OCI-LY1 (cell line): ENCODE results near the gene RAB4B.

Experiments
- H2AFZ ChIP-seq: fragments of 200-600 bp; sonication (generic), shearing (Covaris generic); 2 replicates; pipeline ENCODE4 v1.6.0; 2014; ENCODE audit warnings: antibody characterized with exemption, mild to moderate bottlenecking, low read length
- H3F3A ChIP-seq: fragments of 200-600 bp; sonication (generic), shearing (Covaris generic); 2 replicates; pipeline ENCODE4 v1.6.0; 2014; ENCODE audit warnings: mild to moderate bottlenecking, antibody characterized with exemption, low read length, moderate library complexity; ENCODE audit not compliant: insufficient read depth
- H3K27ac ChIP-seq: fragments of 200-600 bp; sonication (generic); 2 replicates; pipeline ENCODE4 v1.5.1; 2014; ENCODE audit warnings: low read length, mixed run types, mild to moderate bottlenecking, low read depth; ENCODE audit not compliant: poor library complexity, severe bottlenecking
- H3K27me3 ChIP-seq: fragments of 200-600 bp; sonication (generic); 2 replicates; pipeline ENCODE4 v1.6.0; 2014; ENCODE audit warnings: antibody characterized with exemption, mild to moderate bottlenecking, low read length, moderate library complexity; ENCODE audit not compliant: insufficient read depth
- H3K36me3 ChIP-seq: fragments of 200-600 bp; sonication (generic); 2 replicates; pipeline ENCODE4 v1.6.1; 2014; ENCODE audit warnings: mild to moderate bottlenecking, antibody characterized with exemption, low read length, moderate library complexity, mixed read lengths; ENCODE audit not compliant: insufficient read depth
- H3K4me1 ChIP-seq: fragments of 200-600 bp; sonication (generic); 2 replicates; pipeline ENCODE4 v1.5.1; 2014; ENCODE audit warnings: mild to moderate bottlenecking, low read length, moderate library complexity; ENCODE audit not compliant: insufficient read depth, severe bottlenecking
- H3K4me2 ChIP-seq: fragments of 200-600 bp; sonication (generic), shearing (Covaris generic); 2 replicates; pipeline ENCODE4 v1.6.1; 2014; ENCODE audit warnings: low read length
- H3K4me3 ChIP-seq: fragments of 200-600 bp; sonication (generic); 2 replicates; pipeline ENCODE4 v1.5.1; 2014; ENCODE audit warnings: low read length, low read depth, mild to moderate bottlenecking, mixed read lengths; ENCODE audit not compliant: poor library complexity, severe bottlenecking
- H3K79me2 ChIP-seq: fragments of 200-600 bp; shearing (Covaris generic); 2 replicates; pipeline ENCODE4 v1.6.1; 2016; ENCODE audit warnings: mixed run types, low read length, mixed read lengths; ENCODE audit not compliant: insufficient read depth
- H3K9ac ChIP-seq: fragments of 200-600 bp; sonication (generic), shearing (Covaris generic); 2 replicates; pipeline ENCODE4 v1.6.1; 2014; ENCODE audit warnings: mild to moderate bottlenecking, low read length, mixed read lengths
- H3K9me2 ChIP-seq: fragments of 200-600 bp; sonication (generic), shearing (Covaris generic); 2 replicates; pipeline ENCODE4 v1.6.1; 2014; ENCODE audit warnings: low read depth, mild to moderate bottlenecking, low read length, mixed read lengths
- H3K9me3 ChIP-seq: fragments of 200-600 bp; shearing (Covaris generic); 2 replicates; pipeline ENCODE4 v1.6.1; 2014; ENCODE audit warnings: low read length, mixed read lengths
- H4K20me1 ChIP-seq: fragments of 200-600 bp; sonication (generic), shearing (Covaris generic); 2 replicates; pipeline ENCODE4 v1.6.0; 2016; ENCODE audit warnings: mild to moderate bottlenecking, low read length; ENCODE audit not compliant: insufficient read depth
- CTCF ChIP-seq: fragments of 200-600 bp; sonication (generic), shearing (Covaris generic); IDR thresholded peaks from 2 replicates; pipeline ENCODE4 v1.5.1; 2017; ENCODE audit warnings: mild to moderate bottlenecking, antibody characterized with exemption, low read length, moderate library complexity, mixed read lengths
- EZH2 ChIP-seq: fragments of 200-600 bp; sonication (generic), shearing (Covaris generic); IDR thresholded peaks from 2 replicates; pipeline ENCODE4 v1.8.0; 2017; ENCODE audit warnings: borderline replicate concordance, mixed run types, mild to moderate bottlenecking, antibody characterized with exemption, low read length, moderate library complexity, mixed read lengths

Gene RAB4B

GRCh38 chr19:40743926-40744325 lies 34.1 kb upstream of the RAB4B start:
- Histone ChIP-seq H2AFZ (no peak overlapping the region), H3K4me1 (peaks cover 14% of the 10 kb centered on the region), H3K79me2 (no peaks in the 10 kb centered on the region), H4K20me1 (no peaks in the 10 kb centered on the region), H3K27me3 (no peaks in the 10 kb centered on the region), H3K9me2 (no peaks in the 10 kb centered on the region), H3K36me3 (no peaks in the 10 kb centered on the region), H3K27ac (no peak overlapping the region), H3K4me2 (no peak overlapping the region), H3K4me3 (no peak overlapping the region), H3F3A (no peaks in the 10 kb centered on the region), H3K9ac (no peak overlapping the region), H3K9me3 (no peaks in the 10 kb centered on the region)
- no peak for TF ChIP-seq CTCF
- no peak for TF ChIP-seq EZH2

DNA sequence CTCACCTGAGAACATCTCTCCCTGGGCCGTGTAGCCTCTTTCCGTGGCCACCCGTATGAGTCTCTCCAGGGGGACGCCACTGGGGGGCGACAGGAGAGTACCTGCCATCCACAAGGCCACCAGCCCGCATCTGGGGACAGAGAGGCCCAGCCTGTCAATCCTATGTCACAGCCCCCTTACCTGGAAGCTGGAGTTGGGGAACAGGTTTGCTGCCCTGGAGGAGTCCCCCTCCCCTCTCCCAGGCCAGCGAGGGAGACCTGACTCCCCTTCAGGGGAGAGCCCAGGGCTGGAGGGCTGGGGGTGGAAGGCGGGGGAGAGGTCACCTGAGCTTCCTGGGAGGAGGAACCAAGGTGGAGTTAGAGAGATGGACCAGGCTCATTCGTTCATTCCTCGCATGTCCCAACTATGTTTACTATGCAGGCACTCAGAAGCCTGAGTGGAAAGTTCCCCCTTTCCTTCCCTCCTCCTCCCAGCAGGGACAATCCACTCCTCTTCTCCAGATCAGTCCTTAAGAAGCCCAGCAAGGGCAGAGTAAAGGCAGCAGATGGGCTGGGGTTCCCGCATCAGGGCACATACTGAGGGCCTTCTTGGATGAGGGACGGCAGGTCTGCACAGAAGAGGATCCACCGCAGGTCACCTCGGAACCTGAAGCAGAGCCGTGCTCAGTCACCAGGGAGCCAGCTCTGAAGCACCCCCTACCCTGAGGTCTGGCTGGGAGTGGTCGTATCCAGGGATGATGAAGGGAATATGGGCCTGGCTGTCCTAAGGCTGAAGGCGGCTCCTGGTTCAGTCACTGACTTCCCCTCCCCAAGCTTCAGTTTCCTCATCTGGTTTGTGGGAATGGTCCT lies 33.3 kb upstream of the RAB4B start:
- Histone ChIP-seq H3K27me3 (no peaks in the 10 kb centered on the region), H3F3A (no peaks in the 10 kb centered on the region), H3K4me2 (no peak overlapping the region), H3K4me1 (peaks cover 22% of the 10 kb centered on the region), H3K4me3 (no peak overlapping the region), H4K20me1 (no peaks in the 10 kb centered on the region), H2AFZ (no peak overlapping the region), H3K9me2 (no peaks in the 10 kb centered on the region), H3K9ac (no peak overlapping the region), H3K79me2 (no peaks in the 10 kb centered on the region), H3K36me3 (no peaks in the 10 kb centered on the region), H3K9me3 (no peaks in the 10 kb centered on the region), H3K27ac (no peak overlapping the region)
- TF ChIP-seq EZH2 = no peak
- TF ChIP-seq CTCF = peak; percentile 59

DNA sequence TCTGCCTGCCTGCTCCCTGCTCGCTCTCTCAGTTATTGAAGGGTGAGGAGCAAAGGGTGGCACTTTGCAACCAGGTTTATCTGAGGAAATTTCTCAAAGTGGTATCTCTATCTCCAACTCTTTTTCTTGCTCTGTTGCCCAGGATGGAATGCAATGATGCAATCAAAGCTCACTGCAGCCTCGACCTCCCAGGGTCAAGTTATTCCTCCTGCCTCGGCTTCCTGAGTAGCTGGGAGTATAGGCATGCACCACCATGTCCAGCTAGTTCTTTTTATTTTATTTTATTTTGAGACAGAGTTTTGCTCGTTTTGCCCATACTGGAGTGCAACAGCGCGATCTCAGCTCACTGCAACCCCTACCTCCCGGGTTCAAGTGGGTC lies 32.7 kb upstream of the RAB4B start:
- Histone ChIP-seq H3K36me3 (no peaks in the 10 kb centered on the region), H3K9ac (no peak overlapping the region), H4K20me1 (no peaks in the 10 kb centered on the region), H3K4me2 (no peak overlapping the region), H3K4me1 (peaks cover 27% of the 10 kb centered on the region), H3K9me2 (no peaks in the 10 kb centered on the region), H3K27me3 (no peaks in the 10 kb centered on the region), H3K9me3 (no peaks in the 10 kb centered on the region), H2AFZ (no peak overlapping the region), H3F3A (no peaks in the 10 kb centered on the region), H3K79me2 (no peaks in the 10 kb centered on the region), H3K4me3 (no peak overlapping the region), H3K27ac (no peak overlapping the region)
- TF ChIP-seq EZH2 = no peak
- TF ChIP-seq CTCF = no peak
